ENCODE data around the gene DNAAF6.

- no peak for TF ChIP-seq POLR2AphosphoS5 (IDR thresholded peaks at IDR 0.05)
- TF ChIP-seq CTCF (IDR thresholded peaks at IDR 0.05) = no peak
Measured at GRCh38 chrX:107167163-107167921, 39.1 kb upstream of the DNAAF6 start.

All from suprapubic skin (tissue), 3 donors.